Forelimb muscle (tissue), 1 donor: ENCODE data around the gene CHRNG. TPM values are rescaled to one million over a fixed set of nuclear protein-coding genes. Genes with fewer than 3 reads are reported as not detected.

Experiments used
- DNase-seq: peaks from one replicate; pipeline ENCODE4 v3.0.0-alpha.2; 2013; ENCODE audit warnings: low read depth
- polyA plus RNA-seq: library from polyadenylated mRNA; unstranded; fragments of 120-200 nt; gene quantifications from one replicate; pipeline ENCODE4 v1.2.1, GENCODE V29; 2013; ENCODE audit not compliant: insufficient read length

The CHRNG gene
- polyA plus RNA-seq, 1 donor = 160 TPM

DNA sequence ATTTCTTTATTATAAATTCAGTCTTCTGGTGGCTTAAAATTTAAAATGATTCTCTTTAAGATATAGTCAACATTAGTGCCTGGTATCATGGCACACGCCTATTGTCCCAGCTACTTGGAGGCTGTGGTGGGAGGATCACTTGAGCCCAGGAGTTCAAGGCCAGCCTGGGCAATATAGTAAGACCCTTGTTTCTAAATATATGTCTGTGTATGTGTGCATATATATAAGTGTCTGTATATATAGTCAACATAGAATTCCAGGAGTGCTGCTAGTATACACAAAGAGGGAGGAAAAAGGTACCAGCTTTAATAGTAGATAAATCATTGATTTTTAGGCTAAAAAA is 35.9 kb downstream of the CHRNG start:
- no peak for DNase-seq

DNA sequence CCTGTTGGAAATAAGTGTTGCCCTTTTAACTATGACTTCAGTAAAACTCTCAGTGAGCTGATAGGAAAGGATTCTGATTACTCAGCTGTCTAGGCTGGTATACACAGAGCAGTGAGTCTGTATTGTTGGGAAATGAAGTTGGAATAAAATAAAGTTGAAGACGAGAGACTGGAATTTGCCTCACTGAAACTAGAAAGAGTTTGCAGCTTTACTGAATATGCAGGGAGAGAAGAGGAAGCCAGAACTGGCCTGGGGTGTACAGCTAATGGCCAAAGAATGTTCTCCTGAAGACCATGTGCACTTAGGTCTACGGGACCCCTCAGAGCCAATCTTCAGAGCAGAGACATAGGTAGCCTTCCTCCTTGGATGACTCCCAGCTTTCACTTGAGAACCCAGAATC is 37.5 kb downstream of the CHRNG start:
- DNase-seq = no peak

DNA sequence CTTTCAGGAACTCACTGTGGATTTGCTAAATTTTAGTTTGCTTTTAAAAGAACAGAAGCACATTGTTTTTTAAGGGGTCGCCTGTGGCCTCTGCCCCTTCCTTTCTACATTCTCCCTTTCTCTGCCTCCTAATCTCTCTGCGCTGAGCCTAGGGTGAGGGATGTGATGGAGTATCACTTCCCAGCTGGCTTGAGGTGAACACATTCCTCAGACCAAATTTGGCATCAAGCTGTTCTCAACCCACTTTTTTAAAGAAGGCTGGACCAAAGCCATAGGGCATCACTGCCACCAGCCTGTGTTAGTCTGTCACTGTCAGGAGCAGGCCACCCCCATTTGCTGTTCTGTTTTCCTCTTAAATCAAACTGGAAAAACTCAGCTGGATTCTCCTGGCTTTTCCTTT is 38.3 kb downstream of the CHRNG start:
- DNase-seq = no peak

DNA sequence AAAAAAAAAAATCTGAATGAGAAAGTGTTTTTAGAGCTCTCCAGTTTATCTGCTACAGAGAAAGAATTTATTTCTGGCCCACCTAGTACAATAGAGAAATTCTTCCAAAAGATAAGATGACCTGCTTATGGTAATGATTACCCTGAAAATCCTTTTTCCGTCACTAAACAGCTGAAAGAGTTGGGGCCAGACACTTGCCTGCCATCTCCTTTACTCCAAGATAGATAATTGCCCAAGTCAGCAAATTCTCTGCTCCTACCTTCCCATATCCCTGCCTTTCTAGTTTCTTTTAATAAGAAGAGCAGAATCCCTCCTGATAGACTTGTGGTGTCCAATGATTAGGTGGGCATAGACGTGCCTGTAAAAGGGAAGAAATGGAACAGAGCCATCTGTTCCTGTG is 39.1 kb downstream of the CHRNG start:
- no peak for DNase-seq

DNA sequence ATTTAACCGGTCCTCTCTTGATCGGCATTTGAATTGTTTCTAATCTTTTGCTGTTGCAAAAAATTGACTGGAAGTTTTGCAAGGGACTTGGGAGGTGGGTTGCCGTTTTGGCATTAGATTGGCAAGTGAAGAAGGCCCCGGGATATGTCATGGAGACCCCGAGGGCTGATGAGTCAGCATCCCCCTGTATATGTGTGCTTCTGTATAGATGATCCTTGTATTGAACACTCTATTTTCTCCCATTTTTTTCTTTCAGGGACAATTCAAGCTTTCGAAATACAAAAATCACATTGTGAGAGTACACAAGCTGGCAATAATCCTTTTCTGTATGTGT is 41.1 kb downstream of the CHRNG start:
- DNase-seq = no peak

DNA sequence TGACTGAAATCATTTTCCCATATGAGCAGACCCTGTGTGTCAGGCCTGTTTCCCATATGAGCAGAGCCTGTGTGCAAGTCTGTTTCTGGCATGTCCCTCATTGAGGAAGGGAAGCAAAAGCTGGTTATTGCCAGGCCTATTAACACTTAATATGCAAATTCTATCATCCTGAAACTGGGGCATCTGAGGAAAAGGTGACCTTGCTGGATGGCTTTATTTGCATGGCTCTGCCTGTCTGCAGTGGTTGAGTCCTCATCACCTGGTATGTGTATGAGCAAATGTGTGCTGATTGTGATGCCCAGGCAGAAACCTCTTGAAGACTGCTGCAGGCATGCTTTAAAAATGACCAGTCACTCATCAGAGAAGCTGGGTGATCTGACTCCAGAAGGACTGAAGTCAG is 42.2 kb downstream of the CHRNG start:
- no peak for DNase-seq

DNA sequence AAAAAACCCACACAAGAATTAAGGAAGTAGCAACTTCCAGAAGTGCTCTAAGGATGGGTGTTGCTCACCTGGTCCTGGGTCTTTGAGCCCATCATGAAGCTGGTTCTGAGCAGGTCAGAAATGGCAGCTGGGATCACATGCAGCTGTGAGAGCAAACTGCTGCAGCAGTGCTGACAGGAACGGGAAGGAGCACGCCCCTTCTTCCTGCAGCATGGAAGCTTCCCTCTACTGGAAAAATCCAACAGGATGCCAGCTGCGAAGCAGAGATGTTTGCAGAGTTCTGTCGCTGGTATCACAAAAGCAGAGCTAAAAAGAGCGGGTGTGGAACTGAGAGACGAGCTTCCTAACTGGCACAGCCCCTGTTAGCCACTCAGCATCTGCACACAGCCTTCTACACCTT is 44.7 kb downstream of the CHRNG start:
- DNase-seq = no peak

DNA sequence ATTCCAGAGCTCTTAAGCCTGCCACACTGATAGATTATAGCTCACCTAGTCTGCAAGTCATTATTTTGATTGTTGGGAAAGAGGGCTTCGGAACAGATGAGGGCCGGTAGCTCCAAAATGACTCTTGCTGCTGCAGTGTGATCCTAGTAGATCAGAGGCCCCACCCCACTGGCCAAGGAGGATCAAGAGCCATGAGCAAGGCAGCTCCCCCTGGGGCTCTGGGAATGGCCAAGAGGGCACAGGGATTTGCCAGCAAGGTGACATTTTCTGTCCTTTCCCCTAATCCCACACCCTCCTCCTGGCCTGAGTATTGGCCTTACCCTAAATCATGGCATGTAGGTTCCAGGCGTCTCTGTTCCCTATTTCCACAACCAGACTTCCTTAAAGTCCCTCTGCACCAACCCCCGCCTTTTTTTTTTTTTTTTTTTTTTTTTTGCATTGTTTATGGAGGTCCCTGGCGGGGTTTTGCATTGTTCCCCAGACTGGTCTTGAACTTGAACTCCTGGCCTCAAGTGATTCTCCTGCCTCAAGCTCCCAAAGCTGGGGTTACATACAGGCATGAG is 47.5 kb downstream of the CHRNG start:
- DNase-seq = no peak

DNA sequence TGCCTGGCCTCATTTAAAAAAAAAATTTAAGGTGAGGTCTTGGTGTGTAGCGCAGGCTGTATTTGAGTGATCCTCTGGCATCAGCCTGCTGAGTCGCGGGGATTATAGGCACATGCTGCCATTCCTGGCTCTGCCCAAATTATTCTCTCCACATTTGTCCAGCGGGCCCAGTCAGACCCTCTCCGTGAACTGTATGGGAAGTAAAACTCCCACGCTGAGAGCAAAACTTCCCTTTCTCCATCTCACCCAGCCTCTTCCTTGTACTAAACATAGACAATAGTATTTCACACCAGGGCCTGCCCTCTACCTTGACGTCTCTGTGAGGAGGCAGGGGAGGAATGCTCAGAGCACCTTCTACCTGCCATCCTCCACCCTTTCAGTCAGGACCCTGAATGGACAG is 48.0 kb downstream of the CHRNG start:
- no peak for DNase-seq

DNA sequence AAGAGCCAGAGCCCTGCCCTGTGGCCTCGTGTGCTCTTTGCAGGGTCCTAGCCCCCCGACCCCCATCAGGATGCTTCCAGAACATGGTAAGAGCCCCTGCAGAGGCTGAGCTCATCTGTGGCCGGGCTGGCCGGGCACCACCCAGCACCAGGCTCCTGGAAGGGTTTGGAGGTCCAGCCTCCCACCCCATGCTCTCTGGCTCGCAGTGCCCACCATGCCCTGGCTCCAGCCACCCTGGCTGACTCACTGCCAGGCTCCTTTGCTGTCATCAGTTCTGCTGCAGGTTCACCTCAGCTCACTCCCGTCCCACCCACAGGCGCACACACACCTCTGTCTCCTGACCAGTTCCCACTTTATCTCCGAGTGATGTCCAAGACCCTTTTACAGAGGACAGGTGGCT is 48.5 kb downstream of the CHRNG start:
- DNase-seq = no peak

DNA sequence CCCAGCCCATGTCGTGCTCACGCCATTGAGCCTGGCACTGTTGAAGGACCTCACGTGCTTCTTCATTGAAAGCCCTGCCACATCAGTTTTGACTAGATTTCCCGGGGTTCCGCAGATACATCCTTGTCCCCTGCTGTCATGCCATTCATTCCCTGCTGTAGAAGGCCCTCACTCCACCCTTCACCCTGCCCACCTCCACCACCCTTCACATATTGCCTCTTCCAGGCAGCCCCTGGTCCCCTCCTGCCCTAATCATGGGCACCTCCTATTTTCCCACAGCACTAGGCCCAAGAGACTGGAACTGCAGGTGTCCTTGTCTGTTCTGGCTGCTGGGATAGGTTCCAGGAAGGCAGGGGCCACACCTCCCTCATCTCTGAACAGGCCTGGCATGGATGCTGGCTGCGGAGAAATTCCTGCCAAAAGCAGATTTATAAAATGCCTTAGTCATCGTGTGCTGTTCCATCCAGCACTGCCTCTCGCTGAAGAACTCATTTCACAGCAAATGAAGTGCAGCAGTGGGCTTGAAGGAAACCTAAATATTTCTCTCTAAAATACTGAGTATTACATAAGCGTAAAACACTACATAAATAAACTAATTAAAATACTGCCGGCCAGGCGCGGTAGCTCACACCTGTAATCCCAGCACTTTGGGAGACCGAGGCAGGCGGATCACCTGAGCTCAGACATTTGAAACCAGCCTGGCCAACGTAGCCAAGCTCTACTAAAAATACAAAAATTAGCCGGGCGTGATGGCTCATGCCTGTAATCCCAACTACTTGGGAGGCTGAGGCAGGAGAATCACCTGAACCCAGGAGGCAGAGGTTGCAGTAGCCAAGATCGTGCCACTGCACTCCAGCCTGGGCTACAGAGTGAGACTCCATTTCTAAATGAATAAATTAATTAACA is 49.4 kb downstream of the CHRNG start:
- DNase-seq = no peak

DNA sequence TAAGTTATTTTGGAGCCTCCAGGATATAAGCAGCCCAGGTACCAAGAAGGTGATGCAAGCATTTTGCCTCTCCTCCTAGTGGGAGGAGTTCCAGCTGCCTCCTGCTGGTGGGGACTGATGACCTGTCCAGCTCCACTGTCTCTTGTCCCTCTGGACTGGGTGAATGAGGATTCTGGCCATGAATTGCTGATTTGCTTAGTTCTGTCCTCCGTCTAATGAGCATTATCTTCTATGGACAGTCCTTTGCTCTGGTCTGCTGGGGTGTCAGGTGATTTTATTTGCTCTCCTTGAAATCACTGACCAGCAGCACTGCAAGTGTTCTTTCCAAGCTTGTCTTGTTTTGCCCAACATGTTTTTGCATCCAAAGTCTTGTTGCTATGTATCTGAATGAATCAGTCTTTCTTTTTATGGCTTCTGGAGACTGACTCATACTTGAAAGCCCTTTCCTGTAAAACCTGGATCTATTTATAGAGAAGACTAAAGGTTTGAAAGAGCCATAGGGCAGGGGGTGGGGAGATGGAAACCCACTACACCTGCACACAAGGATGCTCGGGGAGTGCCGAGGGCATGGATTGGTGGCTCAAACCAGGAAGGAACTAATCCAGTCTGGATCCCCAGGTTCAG is 53.4 kb downstream of the CHRNG start:
- DNase-seq = no peak

DNA sequence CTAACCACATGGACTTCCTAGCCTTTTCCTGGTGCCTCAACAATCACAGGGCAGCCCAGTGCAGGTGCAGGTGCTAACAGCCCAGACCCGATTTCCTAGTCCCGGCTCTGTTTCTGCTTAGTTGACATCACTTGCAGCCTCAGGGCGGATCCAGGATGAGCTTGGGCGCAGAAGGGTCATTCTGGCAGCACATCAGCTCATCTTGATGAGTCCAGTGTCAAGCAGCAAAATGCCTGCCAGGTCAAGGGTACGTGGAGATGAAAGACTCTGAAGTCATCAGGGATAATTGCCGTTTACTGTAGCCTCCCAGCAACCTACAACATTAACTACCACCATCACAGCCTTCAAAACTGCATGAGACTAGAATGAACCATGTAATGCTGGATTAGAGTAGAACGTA is 54.5 kb downstream of the CHRNG start:
- DNase-seq = no peak

Other genes starting within 250 kb of the CHRNG start
- not detected for gene ALPP, start 160.9 kb upstream of the CHRNG start, polyA plus RNA-seq
- gene ALPG, start 132.8 kb upstream of the CHRNG start, polyA plus RNA-seq = not detected
- not detected for gene ALPI, start 83.5 kb upstream of the CHRNG start, polyA plus RNA-seq
- gene ECEL1, start 51.9 kb upstream of the CHRNG start, polyA plus RNA-seq = 0.51 TPM
- gene PRSS56, start 19.3 kb upstream of the CHRNG start, polyA plus RNA-seq = 3.4 TPM
- 180 TPM for gene CHRND, start 13.5 kb upstream of the CHRNG start, polyA plus RNA-seq
- gene TIGD1, start 10.9 kb downstream of the CHRNG start, polyA plus RNA-seq = 6.8 TPM
- 152 TPM for gene EIF4E2, start 11.0 kb downstream of the CHRNG start, polyA plus RNA-seq
- 30.1 TPM for gene EFHD1, start 93.9 kb downstream of the CHRNG start, polyA plus RNA-seq
- 39.0 TPM for gene GIGYF2, start 157.6 kb downstream of the CHRNG start, polyA plus RNA-seq
- gene KCNJ13, start 236.9 kb downstream of the CHRNG start, polyA plus RNA-seq = 0.33 TPM